Middle frontal gyrus (tissue), 1 donor: ENCODE results near the gene CLSTN2.

Experiments
- DNase-seq: peaks from one replicate; pipeline ENCODE4 v3.0.0-alpha.2; 2015; ENCODE audit warnings: low spot score; ENCODE audit errors: extremely low spot score

CLSTN2 gene

GRCh38 chr3:140334132-140334929 is 399.3 kb downstream of the CLSTN2 start:
- no peak for DNase-seq

- DNase-seq, result no peak
Observed at GRCh38 chr3:140336465-140336864, 401.5 kb downstream of the CLSTN2 start.

- no peak for DNase-seq
Observed at GRCh38 chr3:140338916-140339315, 403.9 kb downstream of the CLSTN2 start.

GRCh38 chr3:140341203-140341602 is 406.2 kb downstream of the CLSTN2 start:
- DNase-seq, result no peak

GRCh38 chr3:140341817-140342403 is 406.9 kb downstream of the CLSTN2 start:
- no peak for DNase-seq

- DNase-seq, result no peak
Observed at GRCh38 chr3:140342668-140343067, 407.7 kb downstream of the CLSTN2 start.

- DNase-seq, result no peak
Observed at GRCh38 chr3:140343211-140344081, 408.5 kb downstream of the CLSTN2 start.

- no peak for DNase-seq
Observed at GRCh38 chr3:140344082-140344454, 409.1 kb downstream of the CLSTN2 start.

GRCh38 chr3:140344601-140345205 is 409.7 kb downstream of the CLSTN2 start:
- DNase-seq, result no peak

- DNase-seq, result no peak
Observed at GRCh38 chr3:140347151-140347550, 412.2 kb downstream of the CLSTN2 start.

GRCh38 chr3:140349938-140350337 is 415.0 kb downstream of the CLSTN2 start:
- DNase-seq, result no peak

- DNase-seq, result no peak
Observed at GRCh38 chr3:140351466-140351865, 416.5 kb downstream of the CLSTN2 start.

GRCh38 chr3:140355481-140355880 is 420.5 kb downstream of the CLSTN2 start:
- no peak for DNase-seq

- no peak for DNase-seq
Observed at GRCh38 chr3:140358686-140359085, 423.7 kb downstream of the CLSTN2 start.

GRCh38 chr3:140359233-140359995 is 424.4 kb downstream of the CLSTN2 start:
- no peak for DNase-seq

- DNase-seq, result no peak
Observed at GRCh38 chr3:140360332-140360731, 425.3 kb downstream of the CLSTN2 start.

- no peak for DNase-seq
Observed at GRCh38 chr3:140363801-140364200, 428.8 kb downstream of the CLSTN2 start.

- no peak for DNase-seq
Observed at GRCh38 chr3:140365872-140366697, 431.1 kb downstream of the CLSTN2 start.

GRCh38 chr3:140368223-140368811 is 433.3 kb downstream of the CLSTN2 start:
- no peak for DNase-seq

- no peak for DNase-seq
Observed at GRCh38 chr3:140370686-140371085, 435.7 kb downstream of the CLSTN2 start.
